DMS79 treated with DMSO at 0.1 percent for 48 hours (cell line): Measurements from ENCODE around the gene MTAP.

ENCODE experiments used
- DNase-seq: peaks from one replicate; lab custom pipeline; 2025; lab: John Stamatoyannopoulos, UW

The MTAP gene

DNA sequence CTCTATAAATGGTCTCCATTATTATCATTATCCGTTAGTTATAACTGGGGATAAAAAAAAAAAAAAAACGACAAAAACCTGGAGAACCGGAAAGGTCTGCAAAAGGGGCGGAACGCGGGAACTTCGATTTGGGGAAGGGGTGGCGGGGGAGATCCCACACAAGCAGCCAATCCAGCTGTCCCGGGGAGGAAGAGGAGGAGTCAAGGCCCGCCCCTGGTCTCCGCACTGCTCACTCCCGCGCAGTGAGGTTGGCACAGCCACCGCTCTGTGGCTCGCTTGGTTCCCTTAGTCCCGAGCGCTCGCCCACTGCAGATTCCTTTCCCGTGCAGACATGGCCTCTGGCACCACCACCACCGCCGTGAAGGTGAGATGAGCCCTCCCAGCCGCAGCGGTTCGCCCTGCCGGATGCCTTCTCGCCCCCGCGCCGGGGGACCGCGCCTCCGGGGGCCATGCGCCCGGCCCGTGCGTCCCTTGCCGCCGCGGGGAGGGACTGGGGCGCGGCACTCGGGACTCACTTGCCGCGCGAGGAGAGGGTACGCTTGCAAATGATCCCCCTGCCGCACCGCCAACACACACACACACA, at the start of gene MTAP:
MTAP (plus strand) TSS at position 219 of the 583 bp plus-strand sequence; CDS start at position 332, 113 bp downstream.
- DNase-seq: peak; percentile 88

DNA sequence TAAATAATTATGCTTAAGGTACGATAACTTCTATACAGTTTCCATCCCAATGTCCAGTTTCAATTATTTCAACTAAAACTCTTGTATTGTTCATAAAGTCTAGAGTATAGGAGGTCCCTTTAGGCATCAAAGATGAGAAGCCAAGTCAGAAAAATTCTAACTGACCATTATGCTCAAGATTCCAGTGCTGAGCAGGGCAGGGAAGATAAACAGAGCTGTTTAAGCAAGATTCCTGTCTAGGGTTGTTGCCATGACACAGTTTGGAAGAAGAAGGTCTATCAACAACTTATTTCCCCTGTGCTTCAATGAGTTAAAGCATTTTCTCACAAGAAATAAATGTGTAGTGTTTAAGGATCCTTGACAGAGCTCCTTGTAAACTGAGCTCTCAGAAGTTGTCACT, 48.9 kb upstream of the MTAP start:
- DNase-seq: no peak

DNA sequence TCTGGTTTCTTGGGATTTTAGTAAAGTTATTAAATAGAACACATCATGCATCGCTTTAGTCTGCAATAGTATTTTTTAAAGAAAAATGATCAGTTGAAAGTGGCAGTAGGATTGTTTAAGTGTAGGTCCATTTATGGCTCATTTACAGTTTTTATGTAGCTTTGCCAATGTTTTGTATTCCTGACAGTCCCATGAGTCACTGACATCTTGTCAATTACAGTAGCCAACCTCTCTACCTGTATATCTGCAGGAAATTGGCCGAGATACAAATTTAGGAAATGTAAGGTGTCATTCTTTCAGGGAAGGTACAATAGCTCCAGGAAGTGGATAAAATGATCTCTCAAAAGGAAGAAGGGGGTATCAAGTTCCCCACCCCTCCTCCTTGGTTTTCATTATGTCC, 47.7 kb upstream of the MTAP start:
- DNase-seq: no peak

DNA sequence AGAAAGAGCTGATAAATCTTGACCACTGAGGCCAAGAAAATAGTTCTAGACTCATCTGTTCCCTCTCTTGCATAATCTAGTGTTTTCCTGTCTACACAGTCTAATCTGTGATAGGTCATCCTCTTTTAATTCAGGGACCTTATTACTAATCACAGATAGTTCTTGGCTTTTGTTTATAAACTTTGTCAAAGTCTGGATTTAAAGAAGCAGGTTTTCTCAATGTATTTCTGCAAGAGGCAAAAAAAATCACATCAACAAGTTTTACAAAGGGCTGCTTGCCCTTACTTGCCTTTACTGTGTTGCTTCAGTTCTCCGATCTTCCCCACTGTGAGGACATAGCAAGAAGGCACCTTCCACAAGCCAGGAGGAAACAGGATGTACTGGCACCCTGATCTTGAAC, 43.9 kb upstream of the MTAP start:
- DNase-seq: no peak

DNA sequence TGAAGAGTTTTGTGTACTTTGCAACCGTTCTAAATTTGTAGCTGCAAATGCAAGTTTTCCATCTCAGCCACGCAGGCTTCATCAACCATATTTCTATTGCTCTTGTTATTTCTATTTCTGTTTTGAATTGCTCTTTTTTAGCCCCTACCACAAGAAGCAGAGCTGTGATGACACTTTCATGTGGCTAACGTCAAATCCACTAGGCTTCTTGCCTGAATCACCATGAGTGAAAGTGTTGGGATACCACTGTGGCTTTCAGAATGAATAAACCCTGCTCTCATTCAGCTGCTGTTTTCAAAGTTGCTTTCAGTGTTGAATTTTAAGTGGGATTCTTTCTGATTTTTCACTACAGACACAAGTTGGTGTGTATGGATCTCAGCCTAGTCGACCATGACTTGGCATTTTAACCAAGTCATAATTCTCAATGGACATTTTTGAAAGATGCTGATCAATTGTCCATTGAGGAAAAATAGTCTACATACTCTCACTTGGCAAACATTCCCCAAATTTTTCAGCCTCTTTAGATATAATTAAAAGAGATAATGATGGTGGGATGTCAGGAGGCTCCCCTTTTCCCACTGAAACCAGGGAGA, 41.0 kb upstream of the MTAP start:
- DNase-seq: no peak

DNA sequence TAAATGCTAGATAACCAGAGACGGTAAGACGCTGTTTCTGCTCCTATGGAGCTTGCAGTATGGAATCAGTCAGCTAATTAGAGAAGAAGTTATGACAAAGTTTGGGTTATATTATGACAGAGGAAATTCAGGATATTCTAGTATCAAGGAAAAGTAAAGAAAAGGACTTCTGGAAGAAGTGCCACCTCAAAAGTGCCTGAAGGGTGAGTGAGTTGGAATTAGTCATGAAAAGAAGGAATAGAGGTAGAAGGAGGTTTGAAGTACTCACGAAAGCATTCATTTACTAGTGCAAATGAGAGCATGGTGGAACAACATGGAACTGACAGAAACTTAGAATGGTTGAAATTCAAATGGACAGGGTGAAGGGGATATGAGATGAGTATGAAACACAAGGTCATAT, 40.4 kb upstream of the MTAP start:
- DNase-seq: no peak

DNA sequence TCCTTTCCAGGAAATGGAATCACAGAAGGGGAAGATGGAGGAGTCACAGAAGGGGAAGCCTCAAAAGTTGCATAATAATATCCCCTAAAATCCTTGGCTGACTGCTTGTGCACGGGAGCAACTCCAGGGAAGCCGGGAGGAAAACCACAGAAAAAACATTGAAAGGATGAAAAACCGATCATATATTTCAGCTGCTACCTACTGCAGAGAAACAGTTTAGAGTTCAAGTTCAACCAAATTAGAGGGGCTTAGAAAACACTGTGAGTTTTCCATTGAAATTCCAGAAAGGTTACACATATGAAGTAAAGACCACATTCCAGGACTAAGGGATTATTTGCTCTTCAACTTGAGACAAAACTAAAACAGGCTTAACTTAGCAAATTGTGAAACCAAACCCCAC, 37.6 kb upstream of the MTAP start:
- no peak for DNase-seq

DNA sequence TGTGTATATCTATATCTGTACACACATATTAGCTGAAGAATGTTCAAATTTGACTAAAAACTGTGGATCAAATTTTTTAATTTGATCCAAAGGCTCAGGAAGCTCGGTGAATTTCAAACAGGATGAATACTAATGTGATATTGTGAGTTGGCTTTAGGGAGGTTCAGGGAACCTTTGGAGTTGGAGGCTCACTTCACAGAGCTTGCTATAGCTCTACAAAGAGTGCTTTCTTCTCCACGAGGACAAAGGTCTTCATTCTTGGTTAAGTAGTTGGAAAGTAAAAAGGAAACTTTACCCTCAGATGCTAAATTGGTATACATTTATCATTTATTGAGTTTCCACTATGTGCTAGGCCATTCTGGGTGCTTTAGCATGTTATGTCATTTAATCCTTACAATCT, 36.3 kb upstream of the MTAP start:
- no peak for DNase-seq

DNA sequence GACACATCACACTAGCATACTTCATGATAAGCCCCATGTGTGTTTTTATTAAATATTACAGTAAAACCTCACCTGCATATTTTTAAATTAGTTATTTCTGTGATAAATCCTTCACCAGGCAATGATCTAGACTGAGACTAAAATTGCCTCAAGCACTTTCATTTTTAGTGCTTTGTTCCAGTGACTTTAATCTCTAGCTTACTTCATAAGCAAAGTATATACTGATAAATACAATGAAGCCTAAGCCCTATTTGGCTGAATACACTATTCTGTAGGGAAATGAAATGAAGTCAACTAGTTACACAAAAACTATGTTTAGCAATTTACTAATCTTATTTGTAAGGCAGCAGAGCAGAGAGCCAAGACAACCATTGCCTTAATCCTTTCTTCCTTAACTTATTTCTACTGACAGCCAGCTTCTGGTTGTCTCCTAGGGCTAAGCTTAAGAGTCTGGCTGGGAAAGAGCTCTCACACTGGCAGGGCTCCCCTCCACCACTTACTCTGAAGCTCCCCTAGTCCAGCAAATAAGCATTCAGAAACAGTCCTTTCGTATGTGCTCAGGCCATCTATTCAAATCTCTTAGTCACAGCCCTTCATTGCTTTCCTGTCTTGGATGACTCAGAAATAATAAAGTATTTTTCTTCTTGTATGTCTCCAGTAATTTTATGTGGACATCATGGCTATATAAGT, 31.4 kb upstream of the MTAP start:
- DNase-seq: no peak

DNA sequence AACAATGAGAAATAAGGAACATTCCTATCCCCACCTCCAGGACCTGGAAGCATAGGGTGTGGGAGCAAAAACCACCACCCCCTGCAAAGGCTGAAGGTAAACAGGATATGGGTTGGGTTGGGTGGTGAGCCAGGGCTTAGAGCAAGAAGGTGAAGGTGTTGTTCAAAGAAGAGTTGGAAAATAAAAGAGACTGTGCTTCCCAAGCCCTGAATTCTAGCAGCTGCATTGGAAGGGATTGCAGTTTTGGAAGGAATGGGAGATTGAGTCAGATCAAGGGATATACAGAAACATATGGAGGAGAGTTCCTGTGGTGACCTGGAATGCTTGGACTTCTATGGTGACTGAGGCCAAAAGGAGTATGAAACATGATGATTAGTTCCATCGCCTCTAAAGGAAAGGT, 24.7 kb upstream of the MTAP start:
- DNase-seq: no peak

DNA sequence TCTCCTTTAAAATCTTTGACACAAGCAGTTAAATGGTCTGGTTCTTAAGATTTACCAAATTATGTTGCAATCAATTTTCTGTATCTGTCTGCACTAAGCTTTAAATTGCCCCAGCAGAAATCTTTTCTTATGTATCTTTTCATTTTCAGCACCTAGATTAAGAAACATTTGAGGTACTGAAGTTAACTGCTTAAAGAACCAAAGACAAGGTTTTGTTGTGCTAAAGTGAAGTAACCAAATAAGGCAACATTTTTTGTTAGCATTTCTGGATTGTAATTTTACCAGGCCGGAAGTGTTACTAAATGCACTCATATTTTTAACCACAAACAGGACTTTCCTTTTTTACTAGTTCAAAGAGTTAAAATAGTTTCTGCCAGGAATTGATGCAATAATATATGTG, 24.1 kb upstream of the MTAP start:
- no peak for DNase-seq

DNA sequence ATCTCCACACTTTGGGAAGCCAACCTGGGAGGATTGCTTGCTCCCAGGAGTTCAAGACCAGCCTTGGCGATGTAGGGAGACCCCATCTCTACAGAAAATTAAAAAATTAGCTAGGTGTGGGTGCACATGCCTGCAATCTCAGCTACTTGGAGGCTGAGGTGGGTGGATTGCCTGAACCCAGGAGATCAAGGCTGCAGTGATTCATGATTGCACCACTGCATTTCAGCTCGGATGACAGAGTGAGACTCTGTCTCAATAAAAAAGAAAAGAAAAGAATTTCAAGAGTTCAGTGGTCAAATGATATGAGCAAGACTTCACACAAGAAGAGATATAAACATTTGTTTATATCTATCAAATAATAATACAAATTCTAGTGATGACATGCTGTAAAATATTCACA, 23.0 kb upstream of the MTAP start:
- no peak for DNase-seq

DNA sequence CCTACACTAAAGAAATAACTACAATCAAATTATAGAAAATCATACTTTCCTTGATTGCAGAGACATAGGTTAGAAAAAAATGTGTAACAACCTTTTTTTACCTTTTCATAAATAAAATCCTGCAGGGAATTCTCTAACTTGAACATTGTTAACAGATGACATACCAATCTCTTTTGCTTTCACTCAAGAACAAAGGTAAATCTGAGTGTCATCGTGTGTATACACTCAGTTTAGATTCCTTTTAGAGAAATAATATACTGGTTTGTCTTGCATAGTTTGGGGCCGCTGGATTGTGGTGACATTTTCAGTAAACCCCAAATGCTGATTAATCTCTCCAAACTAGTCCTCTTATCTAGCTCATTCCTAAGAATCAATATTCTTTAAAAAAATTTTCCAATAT, 20.8 kb upstream of the MTAP start:
- no peak for DNase-seq

DNA sequence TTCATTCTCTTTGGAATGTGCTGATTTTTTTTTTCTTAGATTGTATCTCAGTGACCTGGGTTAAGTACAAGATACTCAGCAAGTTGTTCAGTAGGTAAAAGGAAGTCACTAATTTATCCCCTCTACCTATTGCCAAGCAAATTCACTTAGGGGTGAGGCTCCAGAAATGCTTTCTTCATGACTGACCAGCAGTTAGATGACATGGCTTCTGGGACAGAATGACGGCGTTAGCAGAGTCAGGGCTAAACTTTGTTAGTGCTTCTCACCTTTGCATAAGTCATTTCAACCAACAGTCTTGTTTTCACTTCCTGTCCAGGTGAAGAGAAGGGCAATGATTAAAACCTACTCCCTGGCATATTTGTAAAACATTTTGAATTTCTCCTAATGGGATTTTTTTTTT, 20.2 kb upstream of the MTAP start:
- no peak for DNase-seq

DNA sequence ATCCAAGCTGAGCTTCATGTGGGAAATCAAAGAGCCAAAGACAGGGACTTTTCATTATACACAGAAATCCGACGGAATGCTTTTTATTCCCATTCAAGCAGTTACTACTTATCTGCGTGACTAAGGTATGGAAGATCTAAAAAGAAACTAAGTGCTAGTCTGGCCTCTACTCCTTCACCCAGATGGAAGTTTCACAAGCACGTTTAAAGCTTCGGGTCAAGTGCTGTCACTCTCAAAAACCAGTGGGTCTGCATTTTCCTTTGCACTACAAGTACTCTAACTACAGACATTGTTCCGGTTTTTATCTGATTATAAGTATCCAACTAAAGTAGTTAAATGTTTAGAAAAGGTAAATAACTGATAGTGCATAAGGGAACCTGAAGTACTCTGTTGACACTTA, 13.7 kb upstream of the MTAP start:
- DNase-seq: no peak

DNA sequence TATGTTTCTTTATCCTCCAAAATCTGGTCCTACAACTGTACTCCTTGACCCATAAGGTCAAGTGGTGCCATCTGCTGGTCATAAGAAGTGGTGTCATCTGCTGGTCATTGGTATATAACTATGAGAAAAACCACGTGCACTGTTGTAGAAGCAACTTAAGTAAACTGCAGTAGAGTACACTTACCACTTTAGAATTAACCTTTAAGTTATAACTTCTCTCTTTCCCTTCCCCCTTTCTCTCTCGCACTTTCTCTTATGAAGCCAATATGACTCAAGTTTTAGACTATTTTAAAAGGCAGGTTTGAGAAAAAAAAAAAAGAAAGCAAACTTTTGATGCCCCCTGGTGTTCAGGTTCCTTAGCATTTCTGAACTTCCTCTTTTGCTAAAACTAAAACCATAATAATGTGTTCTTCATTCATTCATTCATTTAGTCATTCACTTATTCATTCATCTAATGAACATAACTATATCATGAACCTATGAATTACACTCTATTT, 12.8 kb upstream of the MTAP start:
- peak; percentile 46 for DNase-seq

DNA sequence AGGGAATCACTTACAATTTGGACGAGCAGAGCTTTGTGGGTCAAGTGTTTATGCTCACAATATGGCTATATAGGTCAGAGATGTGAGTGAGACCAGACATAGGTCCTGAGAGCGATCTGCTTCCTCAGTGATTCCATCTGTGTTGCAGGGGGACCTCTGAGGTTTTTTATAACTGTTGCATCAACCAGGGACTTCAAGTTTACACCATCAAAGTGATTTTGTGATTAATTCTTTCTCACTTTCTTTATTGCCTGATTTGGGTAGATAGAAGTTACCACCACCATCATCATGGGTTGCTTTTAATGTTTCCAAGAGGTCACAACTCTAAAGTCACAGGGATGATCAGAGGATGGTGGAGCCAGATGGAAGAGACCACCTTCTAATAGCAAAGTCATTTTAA, 7.0 kb upstream of the MTAP start:
- DNase-seq: no peak

DNA sequence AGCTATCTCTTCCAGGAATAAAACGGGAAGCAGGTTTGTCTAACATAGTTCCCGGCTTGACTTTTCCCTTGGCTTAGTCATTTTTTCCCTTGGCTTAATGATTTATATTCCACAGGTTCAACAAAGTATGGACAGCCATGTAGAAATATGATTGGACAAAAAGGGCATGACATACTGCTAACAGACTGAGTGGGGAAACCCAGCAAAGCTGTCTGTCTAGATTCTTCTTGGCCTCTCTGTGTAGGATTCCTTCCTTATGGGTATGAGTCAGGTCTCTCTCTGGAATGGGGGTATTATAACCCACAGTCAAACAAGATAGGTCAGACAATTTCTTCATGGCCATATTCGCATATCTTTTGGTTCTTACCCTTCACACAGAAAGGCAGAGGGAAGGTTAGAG, 5.7 kb upstream of the MTAP start:
- DNase-seq: no peak

DNA sequence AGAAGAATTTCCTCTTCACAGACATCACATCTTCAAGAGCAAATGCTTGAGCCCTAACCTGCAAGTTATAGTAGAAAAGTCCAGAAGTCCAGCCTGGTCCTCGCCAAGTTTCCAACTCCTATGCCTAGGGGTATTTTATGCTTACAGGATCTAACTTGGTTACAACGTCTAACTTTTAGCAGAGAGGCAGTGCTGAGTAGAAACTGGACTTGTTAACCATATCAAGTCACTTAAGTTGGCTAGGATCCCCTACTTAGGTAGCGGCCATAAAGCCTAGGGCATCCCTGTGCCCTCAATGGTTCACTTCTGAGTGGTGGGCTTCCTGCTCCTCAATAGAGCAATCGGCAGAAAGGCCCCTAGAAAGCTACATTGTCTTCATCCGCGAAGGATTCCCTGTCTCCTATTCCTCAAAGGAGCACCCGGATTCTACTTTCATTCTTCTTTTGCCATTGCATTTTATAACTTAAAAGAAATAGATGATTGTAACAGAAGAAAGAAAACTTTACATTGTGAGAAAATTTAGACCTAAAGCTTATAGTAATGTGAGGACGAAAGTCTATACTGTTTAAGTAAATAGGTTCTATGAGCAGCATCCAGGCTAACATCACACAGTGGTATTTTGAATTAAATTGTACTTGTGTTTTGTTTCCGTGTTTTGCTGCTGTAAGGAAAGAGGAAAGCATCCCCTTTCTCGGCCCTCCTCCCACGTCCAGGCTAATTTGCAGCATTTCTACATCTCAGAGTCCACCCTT, 1.3 kb upstream of the MTAP start:
- peak; percentile 44 for DNase-seq

DNA sequence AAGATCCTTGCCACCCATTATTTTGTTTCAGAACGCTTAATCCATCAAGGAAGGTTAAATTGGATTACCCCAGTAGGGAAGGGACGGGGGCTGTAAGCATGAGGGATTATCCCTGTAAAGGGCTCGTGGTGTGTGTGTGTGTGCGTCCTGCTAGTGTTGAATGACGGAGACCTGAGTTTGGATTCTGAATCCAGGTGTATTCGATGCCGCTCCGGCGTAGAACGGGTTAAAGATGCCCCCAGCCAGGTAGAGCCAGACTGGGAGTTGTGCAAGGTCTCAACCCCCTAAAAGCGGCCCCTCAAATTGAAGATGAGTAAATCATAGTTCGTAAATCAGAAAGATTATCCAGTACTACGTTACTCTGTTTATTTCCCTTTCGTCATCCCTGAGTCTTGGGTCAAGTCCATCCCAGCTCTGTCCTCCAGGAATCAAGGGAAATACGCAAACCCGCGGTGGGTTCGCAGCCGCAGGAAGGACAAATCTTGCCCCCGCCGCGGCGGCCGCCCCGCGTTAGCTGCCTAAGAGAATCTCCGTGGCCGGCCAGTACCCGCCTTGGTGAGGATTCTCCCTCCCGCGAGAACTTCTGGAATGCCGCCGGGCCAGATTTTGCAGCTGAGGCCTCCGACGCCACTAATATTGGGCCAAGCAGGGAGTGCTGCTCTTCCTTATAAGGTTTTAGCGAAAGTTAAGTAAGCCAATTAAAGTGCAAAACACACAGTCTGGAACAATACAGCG, 586 bp upstream of the MTAP start:
- peak; percentile 53 for DNase-seq

DNA sequence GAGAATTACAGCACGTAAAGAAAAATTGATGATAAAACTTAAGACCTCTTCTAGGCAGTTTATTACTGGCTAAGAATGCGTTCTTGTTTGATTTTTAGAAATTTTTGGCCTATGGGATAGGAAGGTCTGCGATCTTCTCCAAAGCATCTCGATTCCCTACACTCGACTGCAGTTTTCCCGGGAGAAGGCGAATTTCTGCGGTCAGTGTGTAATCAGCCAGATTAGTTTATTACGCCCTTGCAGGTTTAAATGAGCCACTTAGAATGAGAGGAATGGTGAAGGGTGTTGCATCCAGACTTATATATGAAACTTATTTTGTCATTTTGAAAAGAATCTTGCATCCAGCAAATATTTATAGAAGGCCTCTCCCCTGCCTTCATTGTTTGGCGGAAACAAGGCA, 1.2 kb downstream of the MTAP start:
- DNase-seq: no peak

DNA sequence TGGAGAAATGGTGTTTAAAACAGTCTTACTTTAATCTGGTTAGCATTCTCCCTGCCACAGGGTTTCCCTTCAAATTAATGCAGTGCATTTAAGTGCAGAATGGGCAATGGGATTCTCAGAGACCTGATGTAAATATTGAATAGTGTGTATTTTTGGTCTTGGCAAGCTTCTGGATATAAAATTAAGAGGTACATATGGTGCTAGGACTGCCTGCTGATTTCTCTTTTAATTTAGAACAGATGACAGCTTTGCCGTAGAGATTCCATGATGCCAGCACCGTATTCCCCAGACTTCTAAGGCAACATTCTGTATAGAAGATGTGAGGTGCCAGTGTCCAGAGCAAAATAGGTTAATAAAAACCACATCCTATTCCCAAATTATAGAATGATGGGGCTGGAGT, 1.9 kb downstream of the MTAP start:
- no peak for DNase-seq
